BJ (cell line): ENCODE data around the gene ARHGAP12. TPM values are rescaled to one million over a fixed set of nuclear protein-coding genes. Genes with fewer than 3 reads are reported as not detected.
A peak's percentile ranks its signal among the peaks of the same experiment; 100 is the strongest.

Experiments
- CTCF ChIA-PET: fragments of 350-600 bp; formaldehyde crosslinking; extraction: SDS; loops from one replicate; lab custom pipeline; 2021; ENCODE audit warnings: antibody characterized with exemption, inconsistent platforms; lab: Yijun Ruan, JAX
- POLR2A ChIA-PET: fragments of 300-600 bp; sonication (Branson Sonifier 250); formaldehyde crosslinking; extraction: SDS; loops from one replicate; lab custom pipeline; 2021; ENCODE audit warnings: antibody characterized with exemption; lab: Charles Lee
- DNase-seq: peaks from one replicate; pipeline ENCODE4 v3.0.0-alpha.2; 2011; ENCODE audit warnings: low read depth
- H3K27me3 ChIP-seq: 2 replicates; pipeline ENCODE4 v1.6.0; 2011; ENCODE audit warnings: low read length; ENCODE audit not compliant: control insufficient read depth, insufficient read depth
- H3K36me3 ChIP-seq: 2 replicates; pipeline ENCODE4 v1.5.1; 2011; ENCODE audit warnings: low read length; ENCODE audit not compliant: control insufficient read depth, insufficient read depth
- H3K4me3 ChIP-seq: 2 replicates; pipeline ENCODE4 v1.5.1; 2011; ENCODE audit warnings: low read depth, mild to moderate bottlenecking, control low read depth, low read length
- polyA plus RNA-seq: library from polyadenylated mRNA; depleted of rRNA; stranded (reverse); fragments of >200 nt; gene quantifications from 2 replicates; pipeline ENCODE4 v1.2.3, GENCODE V29; 2011
- TF ChIP-seq, protein P1 (sequence below): IDR thresholded peaks from 2 replicates; pipeline ENCODE4 v1.5.1; 2011; ENCODE audit warnings: low read depth, mild to moderate bottlenecking, control low read depth, inconsistent platforms, low read length, moderate library complexity; ENCODE audit not compliant: insufficient read depth

ARHGAP12 gene
- polyA plus RNA-seq, 1 experiment: 7.5 TPM

DNA sequence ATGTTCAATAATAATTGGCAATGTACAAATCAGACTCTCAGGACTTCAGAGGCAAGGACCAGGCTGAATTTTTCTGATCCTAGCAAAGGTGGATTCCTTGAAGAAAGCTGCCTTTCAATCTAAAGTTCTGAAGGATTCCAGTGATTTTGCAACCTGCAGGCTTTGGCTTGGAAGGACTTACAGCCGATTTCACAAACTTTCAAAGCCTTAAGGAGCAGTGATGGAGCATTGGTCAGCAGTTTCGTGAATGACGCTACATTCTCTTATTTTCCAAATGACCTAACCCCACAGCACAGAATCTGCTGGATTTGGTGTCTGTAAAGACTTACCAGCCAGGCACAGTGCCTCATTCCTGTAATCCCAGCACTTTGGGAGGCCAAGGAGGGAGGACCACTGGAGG is 167.5 kb downstream of the ARHGAP12 start:
- no peaks in the 10 kb centered on the region for H3K27me3 ChIP-seq
- H3K36me3 ChIP-seq: no peaks in the 10 kb centered on the region
- ChIA-PET CTCF (interaction anchor here (0.9 kb wide), 1 partner anchor 9 kb away, joined by 3 read pairs; no protein-coding TSS in a partner anchor), POLR2A (no interaction called here)
- H3K4me3 ChIP-seq: no peak overlapping the region
- no peak for DNase-seq
- TF ChIP-seq, protein P1, sequence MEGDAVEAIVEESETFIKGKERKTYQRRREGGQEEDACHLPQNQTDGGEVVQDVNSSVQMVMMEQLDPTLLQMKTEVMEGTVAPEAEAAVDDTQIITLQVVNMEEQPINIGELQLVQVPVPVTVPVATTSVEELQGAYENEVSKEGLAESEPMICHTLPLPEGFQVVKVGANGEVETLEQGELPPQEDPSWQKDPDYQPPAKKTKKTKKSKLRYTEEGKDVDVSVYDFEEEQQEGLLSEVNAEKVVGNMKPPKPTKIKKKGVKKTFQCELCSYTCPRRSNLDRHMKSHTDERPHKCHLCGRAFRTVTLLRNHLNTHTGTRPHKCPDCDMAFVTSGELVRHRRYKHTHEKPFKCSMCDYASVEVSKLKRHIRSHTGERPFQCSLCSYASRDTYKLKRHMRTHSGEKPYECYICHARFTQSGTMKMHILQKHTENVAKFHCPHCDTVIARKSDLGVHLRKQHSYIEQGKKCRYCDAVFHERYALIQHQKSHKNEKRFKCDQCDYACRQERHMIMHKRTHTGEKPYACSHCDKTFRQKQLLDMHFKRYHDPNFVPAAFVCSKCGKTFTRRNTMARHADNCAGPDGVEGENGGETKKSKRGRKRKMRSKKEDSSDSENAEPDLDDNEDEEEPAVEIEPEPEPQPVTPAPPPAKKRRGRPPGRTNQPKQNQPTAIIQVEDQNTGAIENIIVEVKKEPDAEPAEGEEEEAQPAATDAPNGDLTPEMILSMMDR: no peak

- H3K36me3 ChIP-seq: no peaks in the 10 kb centered on the region
- CTCF ChIA-PET: interaction anchor here (0.9 to 1.0 kb wide), 2 partner anchors 10 to 11 kb away, joined by 3 read pairs; no protein-coding TSS in a partner anchor
- H3K4me3 ChIP-seq: no peak overlapping the region
- H3K27me3 ChIP-seq: no peaks in the 10 kb centered on the region
- POLR2A ChIA-PET: no interaction called here
- TF ChIP-seq, protein P1: no peak
- no peak for DNase-seq
Measured at GRCh38 chr10:31760674-31761081, 168.0 kb downstream of the ARHGAP12 start.

DNA sequence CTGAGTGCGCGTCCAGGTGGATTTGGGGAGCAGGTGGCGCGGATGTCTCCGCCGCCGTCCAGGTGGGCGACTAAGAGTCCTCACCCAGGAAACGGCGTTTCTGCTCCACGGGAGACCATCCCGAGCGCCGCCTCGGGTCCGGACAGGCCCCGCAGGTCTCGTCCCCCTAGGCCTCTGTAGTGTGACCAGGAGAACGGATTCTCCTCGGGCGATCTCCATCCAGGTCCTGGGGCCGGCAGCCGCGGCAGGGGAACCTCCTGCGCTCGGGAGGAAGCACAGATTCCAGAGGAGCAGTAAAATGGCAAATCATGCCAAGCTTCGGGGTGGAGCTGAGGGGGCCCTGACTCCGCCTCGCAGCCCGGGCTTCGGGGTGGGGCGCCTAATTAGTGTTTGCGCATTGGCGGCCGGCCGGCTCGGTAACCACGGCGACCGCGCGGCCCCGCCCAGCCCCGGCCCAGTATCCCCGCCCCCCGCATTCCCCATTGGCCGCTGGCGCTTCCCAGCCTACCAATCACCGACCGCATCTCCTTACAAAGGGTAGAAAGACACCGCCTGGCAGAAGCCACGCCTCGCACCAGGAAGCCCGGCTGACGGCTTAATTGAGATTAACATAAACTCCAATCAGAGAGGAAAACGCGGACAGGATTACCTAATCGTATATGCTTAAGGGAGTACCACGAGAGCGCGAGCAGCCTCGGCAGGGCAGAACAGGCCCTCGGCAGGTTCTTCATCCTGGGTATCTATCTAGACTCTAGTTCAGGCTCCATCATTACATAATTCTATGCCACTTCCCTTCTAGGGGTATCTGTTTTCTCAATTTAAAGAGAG is 168.6 kb downstream of the ARHGAP12 start:
- CTCF ChIA-PET: interaction anchor here (0.5 to 1.0 kb wide), 2 partner anchors 10 to 188 kb away, joined by 3 to 6 read pairs; no protein-coding TSS in a partner anchor
- no peaks in the 10 kb centered on the region for H3K27me3 ChIP-seq

DNA sequence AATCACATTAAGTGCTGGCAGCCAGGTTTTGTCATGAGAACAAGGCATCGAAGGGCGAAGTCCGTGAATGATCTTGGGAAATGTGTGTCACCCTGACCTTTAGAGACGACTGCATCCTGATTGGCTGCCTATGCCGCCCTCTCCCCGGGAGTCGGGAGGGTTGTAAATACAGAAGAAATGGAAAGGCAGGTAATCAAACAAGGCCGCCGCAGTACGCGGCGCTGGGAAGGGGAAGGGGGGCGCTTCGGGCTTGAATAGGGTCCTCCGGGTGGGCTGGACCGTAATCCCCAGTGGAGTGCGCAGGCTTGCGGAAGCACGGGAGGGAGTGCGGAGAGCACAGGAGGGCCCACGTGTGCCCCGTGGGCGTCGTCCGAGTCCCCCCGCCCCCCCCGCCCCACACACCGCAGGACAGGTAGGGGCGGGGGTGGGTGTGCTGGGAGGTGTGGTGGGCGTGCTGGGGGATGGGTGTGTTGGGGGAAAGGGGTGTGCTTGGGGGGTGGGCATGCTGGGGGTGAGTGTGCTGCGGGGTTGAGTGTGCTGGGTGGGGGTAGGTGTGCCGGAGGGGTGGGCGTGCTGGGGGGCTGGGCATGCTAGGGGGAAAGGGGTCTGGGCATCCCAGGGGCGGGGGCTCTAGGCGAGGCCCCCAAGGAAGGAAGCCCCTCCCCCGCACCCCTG is 169.4 kb downstream of the ARHGAP12 start:
- CTCF ChIA-PET: interaction anchor here (0.5 to 0.8 kb wide), 2 partner anchors 188 to 694 kb away, joined by 3 to 6 read pairs; no protein-coding TSS in a partner anchor

More for the DNA sequence above, 168.6 kb downstream of the ARHGAP12 start:
- DNase-seq: peak; percentile 94
- Histone ChIP-seq H3K4me3 (peak overlapping the region; percentile 92), H3K36me3 (no peaks in the 10 kb centered on the region)
- TF ChIP-seq, protein P1: no peak
- POLR2A ChIA-PET: interaction anchor here (0.6 to 0.9 kb wide), 4 partner anchors 15 to 170 kb away, joined by 3 to 6 read pairs (median 4); no protein-coding TSS in a partner anchor

More for the DNA sequence above, 169.4 kb downstream of the ARHGAP12 start:
- POLR2A ChIA-PET: interaction anchor here (0.6 to 0.9 kb wide), 2 partner anchors 19 to 61 kb away, joined by 3 to 6 read pairs; no protein-coding TSS in a partner anchor
- Histone ChIP-seq H3K27me3 (no peaks in the 10 kb centered on the region), H3K4me3 (peak overlapping the region; percentile 92), H3K36me3 (no peaks in the 10 kb centered on the region)
- no peak for DNase-seq
- TF ChIP-seq, protein P1: no peak
